PFSK-1 (cell line): ENCODE data around the gene NRAP.

Experiments
- FOXP2 ChIP-seq: optimal IDR thresholded peaks from 2 replicates; pipeline ENCODE3; 2011; ENCODE audit warnings: borderline replicate concordance, control low read depth, inconsistent platforms; ENCODE audit not compliant: insufficient read depth; ENCODE audit errors: extremely low read length, extremely low read depth
- POLR2AphosphoS5 ChIP-seq: IDR thresholded peaks from 2 replicates; pipeline ENCODE4 v1.6.1; 2012; ENCODE audit warnings: low read depth, mild to moderate bottlenecking, control low read depth, low read length, moderate library complexity
- REST ChIP-seq, 2 experiments: IDR thresholded peaks; 2 replicates each; pipeline versions ENCODE4 v1.6.1 to v1.8.0; 2011 to 2012; ENCODE audit warnings: low read depth in 2 of 2, low read length in 2 of 2, control low read depth in 1 of 2, inconsistent platforms in 1 of 2, mild to moderate bottlenecking in 1 of 2, moderate library complexity in 1 of 2; ENCODE audit not compliant: insufficient read depth in 1 of 2
- SIN3A ChIP-seq: IDR thresholded peaks from 2 replicates; pipeline ENCODE4 v1.6.1; 2012; ENCODE audit warnings: mild to moderate bottlenecking, low read length, moderate library complexity, borderline replicate concordance; ENCODE audit not compliant: insufficient read depth
- TAF1 ChIP-seq: IDR thresholded peaks from 2 replicates; pipeline ENCODE4 v1.6.1; 2012; ENCODE audit warnings: low read length, control low read depth, borderline replicate concordance; ENCODE audit not compliant: insufficient read depth

NRAP gene

DNA sequence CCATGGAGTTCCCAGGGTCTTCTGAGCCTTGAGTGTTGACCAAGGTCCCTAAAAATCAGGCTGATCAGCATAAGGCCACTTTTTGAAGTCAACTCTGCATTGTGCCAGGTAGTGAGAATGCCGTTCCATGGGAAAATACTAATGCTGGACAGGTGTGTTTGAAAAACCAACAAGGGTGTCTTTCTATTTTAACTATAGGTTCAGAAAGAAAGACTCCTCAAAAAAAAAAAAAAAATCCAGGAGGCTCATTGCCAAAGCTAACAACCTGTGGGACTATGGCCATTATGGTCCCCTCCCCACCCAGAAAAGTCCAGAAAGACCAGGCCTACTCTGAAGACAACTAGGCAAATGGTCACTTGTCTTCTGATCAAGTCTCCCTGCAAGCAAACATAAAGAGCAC is 44.4 kb downstream of the NRAP start:
- TF ChIP-seq FOXP2: no peak
- TF ChIP-seq TAF1: no peak
- no peak for TF ChIP-seq SIN3A
- no peak for TF ChIP-seq POLR2AphosphoS5
- TF ChIP-seq REST (IDR thresholded peaks at IDR 0.05; ENCODE audit: insufficient read depth in 1 of 2, low read depth in 2 of 2, low read length in 2 of 2): no peak

- TF ChIP-seq SIN3A (no peak), FOXP2 (no peak), POLR2AphosphoS5 (no peak), TAF1 (no peak), REST (IDR thresholded peaks at IDR 0.05; ENCODE audit: insufficient read depth in 1 of 2, low read depth in 2 of 2, low read length in 2 of 2) (no peak)
These were observed 45.5 kb downstream of the NRAP start for GRCh38 chr10:113618338-113618737.

DNA sequence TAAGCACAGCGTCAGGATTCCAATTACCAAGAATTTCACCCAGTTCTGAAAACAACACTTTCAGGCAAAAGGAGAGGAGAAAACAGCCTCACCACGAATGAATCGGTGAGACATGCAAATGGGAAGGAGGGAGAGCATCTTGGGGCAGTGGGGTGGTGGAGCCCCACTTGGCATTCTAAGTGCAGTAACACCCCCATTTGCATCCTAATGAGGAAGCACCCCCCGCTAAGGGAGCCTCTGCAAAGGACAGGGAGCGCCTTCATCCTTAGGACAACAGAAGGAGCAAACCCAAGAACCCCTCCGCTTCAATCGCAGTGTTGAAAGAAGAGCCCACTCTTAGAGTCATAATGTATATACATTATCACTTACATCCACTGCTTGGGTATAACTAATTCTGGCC is 46.8 kb downstream of the NRAP start:
- TF ChIP-seq FOXP2 (no peak), REST (IDR thresholded peaks at IDR 0.05; ENCODE audit: insufficient read depth in 1 of 2, low read depth in 2 of 2, low read length in 2 of 2) (no peak), TAF1 (no peak), SIN3A (no peak), POLR2AphosphoS5 (no peak)

GRCh38 chr10:113616244-113617074 is 47.4 kb downstream of the NRAP start:
- TF ChIP-seq SIN3A (no peak), REST (IDR thresholded peaks at IDR 0.05; ENCODE audit: insufficient read depth in 1 of 2, low read depth in 2 of 2, low read length in 2 of 2) (no peak), POLR2AphosphoS5 (no peak), FOXP2 (no peak), TAF1 (no peak)
